Stimulated activated CD4-positive, alpha-beta T cell treated with anti-CD3 and anti-CD28 coated beads, Interleukin-4, amount 100 ng/mL, for 24 hours (primary cell): ENCODE data around the gene PRDM16.

Experiments
- DNase-seq: peaks from one replicate; pipeline ENCODE4 v3.0.0-alpha.2; 2020

Gene PRDM16

GRCh38 chr1:3316340-3316943 is 247.4 kb downstream of the PRDM16 start:
- DNase-seq = peak; percentile 7

GRCh38 chr1:3317456-3317855 is 248.5 kb downstream of the PRDM16 start:
- no peak for DNase-seq

- no peak for DNase-seq
These were observed 249.3 kb downstream of the PRDM16 start for GRCh38 chr1:3318329-3318728.

GRCh38 chr1:3319874-3320245 is 250.9 kb downstream of the PRDM16 start:
- peak; percentile 23 for DNase-seq

GRCh38 chr1:3320246-3321152 is 251.5 kb downstream of the PRDM16 start:
- no peak for DNase-seq

- no peak for DNase-seq
These were observed 252.8 kb downstream of the PRDM16 start for GRCh38 chr1:3321559-3322449.

GRCh38 chr1:3322450-3323020 is 253.5 kb downstream of the PRDM16 start:
- DNase-seq = no peak

- no peak for DNase-seq
These were observed 254.2 kb downstream of the PRDM16 start for GRCh38 chr1:3323021-3323795.

GRCh38 chr1:3323796-3324703 is 255.0 kb downstream of the PRDM16 start:
- no peak for DNase-seq

GRCh38 chr1:3324704-3325535 is 255.9 kb downstream of the PRDM16 start:
- DNase-seq = no peak

GRCh38 chr1:3326516-3327388 is 257.7 kb downstream of the PRDM16 start:
- DNase-seq = no peak

GRCh38 chr1:3327389-3327702 is 258.3 kb downstream of the PRDM16 start:
- no peak for DNase-seq

GRCh38 chr1:3327936-3328590 is 259.1 kb downstream of the PRDM16 start:
- no peak for DNase-seq

- DNase-seq = no peak
These were observed 260.8 kb downstream of the PRDM16 start for GRCh38 chr1:3329640-3330281.

- DNase-seq = no peak
These were observed 261.8 kb downstream of the PRDM16 start for GRCh38 chr1:3330771-3331245.

GRCh38 chr1:3331564-3331963 is 262.6 kb downstream of the PRDM16 start:
- no peak for DNase-seq

- no peak for DNase-seq
These were observed 263.0 kb downstream of the PRDM16 start for GRCh38 chr1:3332043-3332442.

GRCh38 chr1:3332662-3333061 is 263.7 kb downstream of the PRDM16 start:
- no peak for DNase-seq
